ENCODE results near the gene PPA2. TPM values are rescaled to one million over a fixed set of nuclear protein-coding genes. Genes with fewer than 3 reads are reported as not detected.
A peak's percentile ranks its signal among the peaks of the same experiment; 100 is the strongest.

The PPA2 gene
- total RNA-seq, 1 experiment from 2014 or later = 76.4 TPM

- Histone ChIP-seq H3T11ph (ENCODE audit: low read length) (peak overlapping the region; percentile 22), H2BK12ac (ENCODE audit: insufficient read length, low read depth, low read length) (no peak overlapping the region), H2BK15ac (ENCODE audit: low read depth, low read length) (no peak overlapping the region), H3K4me2 (ENCODE audit: insufficient read depth, insufficient read length, low read length) (peak overlapping the region; percentile 99), H3K56ac (ENCODE audit: insufficient read length, low read depth, low read length) (no peak overlapping the region), H3K9ac (ENCODE audit: extremely low read depth, insufficient read length, low read length) (peak overlapping the region; percentile 80), H3K9me3 (ENCODE audit: control insufficient read depth, low read depth, low read length) (no peaks in the 10 kb centered on the region), H3K23ac (ENCODE audit: insufficient read length, low read depth, low read length) (no peak overlapping the region), H2BK5ac (ENCODE audit: insufficient read length, low read length) (no peak overlapping the region), H4K20me1 (ENCODE audit: control insufficient read depth, insufficient read depth, insufficient read length) (no peaks in the 10 kb centered on the region), H3K27me3 (ENCODE audit: insufficient read depth, low read length) (0 out of 2 replicates have a peak, but pooled peaks cover 3% of the 10 kb centered on the region), H2BK20ac (ENCODE audit: low read depth, low read length, poor library complexity, severe bottlenecking) (no peak overlapping the region), H4K8ac (replicated peaks; ENCODE audit: insufficient read length, low read depth, low read length) (no peak overlapping the region), H3K23me2 (ENCODE audit: insufficient read length, low read depth, low read length, poor library complexity, severe bottlenecking) (peaks cover 4% of the 10 kb centered on the region), H3K18ac (ENCODE audit: insufficient read length, low read depth, low read length) (peak overlapping the region; percentile 75), H4K5ac (ENCODE audit: insufficient read length, low read depth, low read length) (no peak overlapping the region), H3K14ac (ENCODE audit: insufficient read depth, low read length) (peak overlapping the region; percentile 89), H2BK120ac (ENCODE audit: low read depth, low read length, poor library complexity, severe bottlenecking) (no peak overlapping the region), H2AFZ (ENCODE audit: low read length) (no peak overlapping the region), H3K79me2 (ENCODE audit: insufficient read depth, low read length) (peaks cover 1% of the 10 kb centered on the region; the same call in 1 of the 2 replicates), H3K79me1 (ENCODE audit: insufficient read depth, low read depth, low read length, poor library complexity, severe bottlenecking) (peaks cover 3% of the 10 kb centered on the region), H3K4ac (ENCODE audit: low read depth, low read length) (no peak overlapping the region), H2AK5ac (ENCODE audit: insufficient read length, low read length) (no peak overlapping the region), H4K91ac (ENCODE audit: insufficient read length, low read depth, low read length) (no peak overlapping the region), H3K4me1 (ENCODE audit: insufficient read depth, low read length) (peaks cover 3% of the 10 kb centered on the region; the same call in 1 of the 2 replicates), H3K27ac (ENCODE audit: insufficient read length, low read depth, low read length) (no peak overlapping the region)
- no peak for TF ChIP-seq CTCF (conservative IDR thresholded peaks at IDR 0.05)
- no peaks in the 10 kb centered on the region for H3K9me3 Mint-ChIP-seq
- peaks cover 17 to 21% of the 10 kb centered on the region in 2 experiments for H3K4me1 Mint-ChIP-seq
- peak overlapping the region; percentile 96 to 98 for H3K4me3 Mint-ChIP-seq
- peaks cover 30% of the 10 kb centered on the region for H3K27me3 Mint-ChIP-seq (ENCODE audit: low read depth)
- DNase-seq = no peak
- H3K27ac Mint-ChIP-seq = peak overlapping the region; percentile 55 to 99 (median 88); a peak in 5 of 7 replicates
- WGBS (ENCODE audit: extremely low coverage, insufficient read length, low lambda C conversion rate) = no CpG with 5 or more reads among the region's 19 CpGs
- H3K36me3 Mint-ChIP-seq (ENCODE audit: insufficient read depth in 1 of 3, low read depth in 3 of 3) = peaks cover 0 to 4% (median 0%) of the 10 kb centered on the region in 3 experiments; a peak in 4 of 7 replicates
These were observed 965 bp downstream of the PPA2 start for GRCh38 chr4:105472871-105473323.

Data from H9 (cell line).